ENCODE data around the gene SYNJ1.

Gene SYNJ1

DNA sequence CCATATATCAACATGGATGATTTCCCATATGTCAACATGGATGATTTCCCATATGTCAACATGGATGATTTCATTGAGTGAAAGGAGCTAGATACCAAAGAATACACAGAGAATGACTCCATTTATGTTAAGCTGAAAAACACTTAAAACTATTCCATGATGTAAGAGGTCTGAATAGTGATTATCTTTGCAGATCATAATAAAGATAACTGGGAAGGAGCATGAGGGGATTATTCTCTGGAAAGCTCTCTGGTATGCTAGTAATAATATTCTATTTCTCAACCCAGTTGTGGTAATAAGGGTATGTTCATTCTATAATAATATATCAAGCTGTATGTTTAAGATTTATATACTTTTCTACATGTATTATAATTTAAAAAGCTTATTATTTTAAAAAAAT is 14.1 kb downstream of the SYNJ1 start:
- TF ChIP-seq, protein P1, sequence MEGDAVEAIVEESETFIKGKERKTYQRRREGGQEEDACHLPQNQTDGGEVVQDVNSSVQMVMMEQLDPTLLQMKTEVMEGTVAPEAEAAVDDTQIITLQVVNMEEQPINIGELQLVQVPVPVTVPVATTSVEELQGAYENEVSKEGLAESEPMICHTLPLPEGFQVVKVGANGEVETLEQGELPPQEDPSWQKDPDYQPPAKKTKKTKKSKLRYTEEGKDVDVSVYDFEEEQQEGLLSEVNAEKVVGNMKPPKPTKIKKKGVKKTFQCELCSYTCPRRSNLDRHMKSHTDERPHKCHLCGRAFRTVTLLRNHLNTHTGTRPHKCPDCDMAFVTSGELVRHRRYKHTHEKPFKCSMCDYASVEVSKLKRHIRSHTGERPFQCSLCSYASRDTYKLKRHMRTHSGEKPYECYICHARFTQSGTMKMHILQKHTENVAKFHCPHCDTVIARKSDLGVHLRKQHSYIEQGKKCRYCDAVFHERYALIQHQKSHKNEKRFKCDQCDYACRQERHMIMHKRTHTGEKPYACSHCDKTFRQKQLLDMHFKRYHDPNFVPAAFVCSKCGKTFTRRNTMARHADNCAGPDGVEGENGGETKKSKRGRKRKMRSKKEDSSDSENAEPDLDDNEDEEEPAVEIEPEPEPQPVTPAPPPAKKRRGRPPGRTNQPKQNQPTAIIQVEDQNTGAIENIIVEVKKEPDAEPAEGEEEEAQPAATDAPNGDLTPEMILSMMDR (IDR thresholded peaks at IDR 0.05; ENCODE audit: low read depth, low read length), result no peak
- Histone ChIP-seq H3K27me3 (no peaks in the 10 kb centered on the region), H3K4me3 (ENCODE audit: low read depth, low read length) (no peak overlapping the region), H3K4me1 (no peaks in the 10 kb centered on the region), H3K36me3 (no peaks in the 10 kb centered on the region), H3K9me3 (no peaks in the 10 kb centered on the region)
- no peak for DNase-seq

DNA sequence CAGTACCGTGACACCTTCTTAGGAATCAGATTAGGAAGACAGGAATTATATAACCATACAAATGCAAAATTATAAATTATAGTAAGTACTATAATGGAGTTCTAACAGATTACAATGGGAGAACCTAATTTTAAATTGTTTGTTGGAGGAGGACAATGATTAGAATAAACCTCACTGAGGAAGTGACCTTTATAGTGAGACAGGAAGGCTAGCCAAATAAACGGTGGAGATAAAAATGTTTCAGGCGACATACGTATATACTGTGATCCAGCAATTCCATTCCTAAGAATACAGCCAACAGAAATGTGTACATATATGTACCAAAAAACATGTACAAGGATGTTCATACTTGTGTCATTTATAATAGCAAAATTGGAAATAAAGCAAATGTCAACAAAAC is 15.2 kb downstream of the SYNJ1 start:
- no peaks in the 10 kb centered on the region for H3K4me1 ChIP-seq
- no peaks in the 10 kb centered on the region for H3K9me3 ChIP-seq
- TF ChIP-seq, protein P1 (IDR thresholded peaks at IDR 0.05; ENCODE audit: low read depth, low read length), result no peak
- no peak overlapping the region for H3K4me3 ChIP-seq (ENCODE audit: low read depth, low read length)
- DNase-seq, result no peak
- no peaks in the 10 kb centered on the region for H3K27me3 ChIP-seq
- H3K36me3 ChIP-seq, result no peaks in the 10 kb centered on the region

DNA sequence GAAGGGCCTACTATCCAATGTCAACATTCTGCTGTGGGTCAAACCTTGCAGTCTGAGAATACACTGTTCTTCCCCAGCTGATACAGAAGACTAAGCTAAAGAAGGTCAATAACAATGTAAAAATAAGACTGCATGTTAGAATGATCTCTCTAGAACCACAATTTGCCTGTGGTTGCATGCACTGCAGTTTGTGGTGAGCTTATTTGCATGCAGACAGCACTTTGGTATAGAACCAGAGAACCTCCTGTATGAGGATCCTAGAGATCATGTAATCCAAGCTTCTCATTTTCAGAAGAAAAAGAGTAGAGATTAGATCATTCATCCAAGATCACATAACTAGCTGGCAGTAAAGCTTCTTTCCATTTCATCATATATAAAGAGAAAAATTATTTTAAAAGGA is 15.8 kb downstream of the SYNJ1 start:
- TF ChIP-seq, protein P1 (IDR thresholded peaks at IDR 0.05; ENCODE audit: low read depth, low read length), result no peak
- DNase-seq, result no peak
- no peaks in the 10 kb centered on the region for H3K4me1 ChIP-seq

DNA sequence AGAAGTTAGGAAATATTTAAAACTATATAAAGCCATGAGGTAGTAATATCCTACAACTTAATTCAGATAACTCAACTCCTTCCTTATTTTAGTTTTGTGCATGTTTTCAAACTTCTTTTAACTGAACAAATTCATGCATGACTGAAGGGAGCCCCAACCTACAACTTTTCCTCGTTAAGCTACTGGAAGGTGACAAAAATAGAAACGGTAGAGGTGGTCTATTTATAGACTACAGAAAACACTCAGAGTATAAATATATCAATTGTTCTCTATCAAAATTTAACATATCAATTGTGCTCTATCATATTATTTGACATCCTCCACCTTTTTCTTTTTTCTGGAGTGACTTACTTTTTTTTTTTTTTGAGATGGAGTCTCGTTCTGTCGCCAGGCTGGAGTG is 16.8 kb downstream of the SYNJ1 start:
- no peak for DNase-seq
- no peaks in the 10 kb centered on the region for H3K9me3 ChIP-seq
- H3K36me3 ChIP-seq, result no peaks in the 10 kb centered on the region
- TF ChIP-seq, protein P1 (IDR thresholded peaks at IDR 0.05; ENCODE audit: low read depth, low read length), result no peak
- no peak overlapping the region for H3K4me3 ChIP-seq (ENCODE audit: low read depth, low read length)
- no peaks in the 10 kb centered on the region for H3K4me1 ChIP-seq
- no peaks in the 10 kb centered on the region for H3K27me3 ChIP-seq

More for the DNA sequence above, 15.8 kb downstream of the SYNJ1 start:
- no peaks in the 10 kb centered on the region for H3K36me3 ChIP-seq
- no peaks in the 10 kb centered on the region for H3K9me3 ChIP-seq
- H3K27me3 ChIP-seq, result no peaks in the 10 kb centered on the region
- H3K4me3 ChIP-seq (ENCODE audit: low read depth, low read length), result no peak overlapping the region

DNA sequence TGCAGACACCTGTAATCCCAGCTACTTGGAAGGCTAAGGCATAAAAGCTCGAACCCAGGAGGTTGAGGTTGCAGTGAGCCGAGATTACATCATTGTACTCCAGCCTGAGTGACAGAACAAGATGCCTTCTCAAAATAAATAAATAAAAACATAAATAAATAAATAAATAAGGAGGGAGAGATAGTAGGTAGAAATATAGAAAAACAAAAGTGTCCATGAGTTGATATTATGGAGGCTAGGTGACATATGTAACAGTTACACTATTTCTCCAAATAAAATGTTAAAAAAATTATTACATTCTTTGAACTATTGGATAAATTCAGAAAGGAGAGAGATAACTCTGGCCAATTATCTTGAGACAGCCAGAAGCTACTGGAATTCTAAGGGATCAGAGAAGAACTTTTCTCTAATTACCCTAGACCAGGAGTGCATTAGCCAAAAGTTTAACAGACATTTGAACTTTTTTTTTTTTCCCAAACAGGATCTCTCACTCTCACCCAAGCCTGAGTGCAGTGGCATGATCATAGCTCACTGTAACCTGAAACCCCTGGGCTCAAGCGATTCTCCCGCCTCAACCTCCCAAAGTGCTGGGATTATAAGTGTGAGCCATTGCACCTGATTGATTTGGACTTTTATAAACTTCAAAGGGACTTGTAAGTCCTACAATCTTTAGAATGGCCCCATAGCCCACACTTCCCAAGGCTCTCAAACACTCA is 17.6 kb downstream of the SYNJ1 start:
- DNase-seq, result no peak
- Histone ChIP-seq H3K36me3 (no peaks in the 10 kb centered on the region; the same call in 1 of the 2 replicates), H3K9me3 (no peaks in the 10 kb centered on the region), H3K27me3 (no peaks in the 10 kb centered on the region), H3K4me3 (ENCODE audit: low read depth, low read length) (no peak overlapping the region), H3K4me1 (no peaks in the 10 kb centered on the region)
- TF ChIP-seq, protein P1 (IDR thresholded peaks at IDR 0.05; ENCODE audit: low read depth, low read length), result no peak

DNA sequence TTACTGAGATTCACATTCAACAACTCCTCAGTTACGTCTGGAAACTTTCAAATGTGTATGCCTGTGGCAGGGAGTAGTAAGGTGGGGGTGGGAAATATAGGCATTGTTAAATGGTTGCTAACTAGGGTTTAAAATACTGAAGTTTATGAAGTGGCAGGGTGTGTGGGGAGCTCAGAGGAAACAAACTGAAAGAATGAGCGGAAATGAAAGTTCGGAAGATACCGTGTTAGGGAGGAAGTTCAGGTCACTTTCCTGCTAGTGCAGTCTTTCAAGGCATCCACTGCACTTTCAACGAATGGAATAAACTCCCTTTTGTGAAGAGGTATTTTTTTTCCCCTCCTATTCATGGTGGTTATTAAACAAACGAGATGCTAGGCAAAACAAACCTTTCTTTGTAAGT is 19.7 kb downstream of the SYNJ1 start:
- no peaks in the 10 kb centered on the region; the same call in 1 of the 2 replicates for H3K36me3 ChIP-seq
- H3K4me3 ChIP-seq (ENCODE audit: low read depth, low read length), result no peak overlapping the region
- H3K4me1 ChIP-seq, result no peaks in the 10 kb centered on the region
- no peak for DNase-seq
- no peaks in the 10 kb centered on the region for H3K27me3 ChIP-seq
- TF ChIP-seq, protein P1 (IDR thresholded peaks at IDR 0.05; ENCODE audit: low read depth, low read length), result no peak
- H3K9me3 ChIP-seq, result no peaks in the 10 kb centered on the region

Measured in BE2C (cell line).